Left renal pelvis (tissue), 4 donors: ENCODE data around the gene CMKLR1. TPM values are rescaled to one million over a fixed set of nuclear protein-coding genes. Genes with fewer than 3 reads are reported as not detected.

Experiments
- DNase-seq, 4 donors: peaks; one replicate each; pipeline ENCODE4 v3.0.0-alpha.2; 2013; ENCODE audit warnings: low read depth in 4 of 4, low spot score in 3 of 4
- polyA plus RNA-seq, 4 donors: library from polyadenylated mRNA; unstranded; fragments of 120-200 nt; gene quantifications; one replicate each; pipeline ENCODE4 v1.2.1, GENCODE V29; 2013; ENCODE audit not compliant: insufficient read length in 4 of 4

Gene CMKLR1
- polyA plus RNA-seq, 4 donors = 3.6 to 9.0 (median 6.0) TPM

- no peak for DNase-seq
Measured at GRCh38 chr12:108337235-108338223, 1.6 kb downstream of the CMKLR1 start.

- DNase-seq = no peak
Measured at GRCh38 chr12:108335349-108336119, 3.6 kb downstream of the CMKLR1 start.

DNA sequence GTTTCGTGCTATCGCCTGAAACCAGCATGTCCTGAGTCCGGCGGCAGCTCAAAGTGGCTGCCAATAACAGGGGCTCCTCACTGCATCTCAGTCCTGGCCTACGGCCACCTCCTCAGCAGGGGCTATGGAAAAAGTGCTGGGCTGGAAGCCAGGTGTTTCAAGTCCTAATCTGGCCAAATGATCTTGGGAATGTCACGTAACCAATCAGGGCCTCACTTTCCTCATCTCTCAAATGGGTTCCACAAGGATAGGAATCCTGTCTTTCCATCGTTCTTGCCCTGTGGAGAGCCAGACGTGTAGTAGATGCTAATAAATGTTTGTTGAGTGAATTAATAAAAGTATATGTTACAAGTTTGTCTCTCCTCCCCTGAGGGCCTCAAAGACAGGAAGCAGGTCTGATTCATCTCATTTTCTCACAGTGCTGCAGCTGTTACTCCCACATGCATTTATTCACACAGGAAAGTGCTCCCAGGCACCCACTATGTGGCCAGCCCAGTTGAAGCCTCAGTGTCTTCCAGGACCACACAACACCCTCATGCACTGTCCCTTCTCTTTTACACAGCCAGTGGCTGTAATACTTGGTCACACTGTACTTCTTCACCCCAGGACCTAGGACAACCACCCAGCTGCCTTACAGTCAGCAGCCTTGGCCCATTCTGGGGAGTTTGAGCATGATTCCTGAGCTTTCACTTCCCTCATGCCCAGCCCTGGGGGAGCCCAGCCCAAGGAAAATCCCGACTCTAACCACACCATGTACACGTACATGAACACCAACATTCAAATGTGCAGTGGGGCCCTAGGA lies 5.0 kb downstream of the CMKLR1 start:
- no peak for DNase-seq

GRCh38 chr12:108332791-108333382 lies 6.2 kb downstream of the CMKLR1 start:
- no peak for DNase-seq

DNA sequence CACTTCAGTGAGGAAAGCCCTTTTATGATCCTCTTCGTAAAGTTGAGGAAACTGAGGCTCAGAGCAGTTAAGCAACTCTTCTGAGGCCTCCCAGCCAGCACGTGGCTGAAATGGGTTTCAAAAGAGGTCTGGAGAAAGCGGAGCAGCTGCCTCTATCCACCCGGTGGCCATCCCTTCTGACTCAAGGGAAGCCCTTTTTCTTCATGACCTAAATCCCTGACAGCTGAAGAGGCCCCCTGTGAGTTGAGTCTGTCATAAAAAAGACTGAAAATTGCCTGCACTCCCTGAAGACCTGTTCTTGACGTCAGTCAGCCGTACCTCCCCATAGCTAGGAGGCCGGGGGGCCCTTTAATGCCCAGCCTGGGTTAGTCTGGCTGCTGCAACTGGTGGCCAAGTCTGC lies 10.7 kb downstream of the CMKLR1 start:
- no peak for DNase-seq

- DNase-seq = no peak
Measured at GRCh38 chr12:108327621-108328344, 11.3 kb downstream of the CMKLR1 start.

- DNase-seq = no peak
Measured at GRCh38 chr12:108326254-108326750, 12.8 kb downstream of the CMKLR1 start.

DNA sequence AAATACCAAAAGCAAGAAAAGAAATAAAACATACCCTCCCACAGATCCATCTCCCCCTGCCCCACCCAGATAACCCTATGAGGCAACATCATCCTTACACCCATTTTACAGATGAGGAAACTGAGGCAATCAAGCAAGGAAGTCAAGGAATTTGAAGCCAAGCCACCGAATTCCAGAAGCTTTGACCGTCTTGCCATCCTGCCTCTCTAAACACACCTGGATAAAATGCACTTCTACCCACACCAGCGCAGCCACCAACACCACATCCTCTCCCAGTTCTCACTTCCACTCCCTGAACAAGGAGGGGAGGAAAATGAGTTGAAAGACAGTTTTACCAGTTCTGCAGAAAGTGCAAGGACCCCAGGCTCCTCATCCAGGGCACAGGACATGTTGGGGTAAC lies 13.6 kb downstream of the CMKLR1 start:
- no peak for DNase-seq

GRCh38 chr12:108325018-108325358 lies 14.1 kb downstream of the CMKLR1 start:
- no peak for DNase-seq

- DNase-seq = no peak
Measured at GRCh38 chr12:108324351-108325017, 14.6 kb downstream of the CMKLR1 start.

GRCh38 chr12:108323581-108323980 lies 15.5 kb downstream of the CMKLR1 start:
- no peak for DNase-seq

DNA sequence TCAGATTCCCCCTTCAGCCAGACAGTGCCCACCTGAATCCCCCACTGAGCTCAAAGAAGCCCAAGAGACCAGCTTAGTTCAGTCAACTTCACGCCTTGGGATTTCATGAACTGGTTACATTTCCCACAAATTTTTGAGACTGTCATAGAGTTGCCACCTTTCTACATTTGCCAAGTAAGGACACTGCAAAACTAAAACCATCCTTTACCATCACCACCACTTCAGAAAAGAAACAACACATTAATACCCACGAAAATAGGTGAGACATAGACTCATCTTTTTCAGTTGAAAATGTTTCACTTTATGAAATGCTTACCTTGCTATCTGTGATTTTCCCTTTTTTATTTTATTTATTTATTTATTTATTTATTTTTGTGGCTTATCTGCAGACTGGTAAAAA lies 16.1 kb downstream of the CMKLR1 start:
- no peak for DNase-seq

DNA sequence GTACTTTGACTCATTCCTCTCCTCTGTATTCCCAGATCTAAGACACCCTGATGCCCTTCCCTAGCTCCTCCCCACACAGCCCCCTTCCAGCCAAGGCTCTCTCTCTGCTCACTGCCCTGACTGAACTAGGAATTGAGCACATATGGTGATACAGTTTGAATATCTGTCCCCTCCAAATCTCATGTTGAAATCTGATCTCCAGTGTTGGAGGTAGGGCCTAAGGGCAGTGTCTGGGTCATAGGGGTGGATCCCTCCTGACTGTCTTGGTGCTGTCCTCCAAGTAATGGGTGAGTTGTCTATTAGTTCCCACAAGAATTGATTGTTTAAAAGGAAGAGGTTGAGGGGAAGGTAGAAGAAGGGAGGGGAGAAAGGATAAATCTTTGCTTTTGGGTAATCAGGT lies 17.4 kb downstream of the CMKLR1 start:
- DNase-seq = no peak

DNA sequence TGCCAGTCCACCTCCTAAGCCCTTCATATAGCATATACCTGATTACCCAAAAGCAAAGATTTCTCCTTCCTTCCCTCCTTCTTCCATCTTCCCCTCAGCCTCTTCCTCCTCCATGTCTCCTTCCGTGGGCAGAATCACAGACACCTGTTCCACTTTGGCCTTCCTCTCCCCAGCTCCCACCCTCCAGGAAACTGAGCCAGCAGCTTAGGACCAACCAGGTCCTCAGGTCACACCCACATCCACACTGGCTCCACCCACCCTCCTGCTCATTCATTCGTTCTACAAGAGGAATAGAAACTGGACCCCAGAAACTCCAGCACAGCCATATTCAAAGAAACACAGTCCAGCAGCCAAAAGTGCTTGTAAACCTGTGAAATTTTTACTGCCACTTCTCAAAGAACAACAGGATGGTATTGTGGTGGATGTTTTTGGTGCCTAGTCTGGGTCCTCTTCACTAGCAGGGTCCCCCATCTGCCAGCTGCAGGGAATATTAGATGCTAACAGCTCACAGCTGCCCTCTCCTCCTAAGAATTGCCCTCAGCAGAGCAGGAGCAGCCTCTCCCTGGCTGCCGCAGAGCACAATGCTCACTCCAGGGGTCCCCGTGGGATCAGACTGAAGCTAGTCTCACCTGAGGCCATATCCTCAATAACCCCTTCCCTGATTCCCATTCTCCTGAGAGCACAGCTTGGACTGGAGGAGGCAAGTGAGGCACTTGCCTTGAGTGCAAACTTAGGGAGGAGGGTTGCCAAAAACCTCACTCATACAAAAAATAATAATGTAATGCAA lies 18.4 kb downstream of the CMKLR1 start:
- DNase-seq = no peak

DNA sequence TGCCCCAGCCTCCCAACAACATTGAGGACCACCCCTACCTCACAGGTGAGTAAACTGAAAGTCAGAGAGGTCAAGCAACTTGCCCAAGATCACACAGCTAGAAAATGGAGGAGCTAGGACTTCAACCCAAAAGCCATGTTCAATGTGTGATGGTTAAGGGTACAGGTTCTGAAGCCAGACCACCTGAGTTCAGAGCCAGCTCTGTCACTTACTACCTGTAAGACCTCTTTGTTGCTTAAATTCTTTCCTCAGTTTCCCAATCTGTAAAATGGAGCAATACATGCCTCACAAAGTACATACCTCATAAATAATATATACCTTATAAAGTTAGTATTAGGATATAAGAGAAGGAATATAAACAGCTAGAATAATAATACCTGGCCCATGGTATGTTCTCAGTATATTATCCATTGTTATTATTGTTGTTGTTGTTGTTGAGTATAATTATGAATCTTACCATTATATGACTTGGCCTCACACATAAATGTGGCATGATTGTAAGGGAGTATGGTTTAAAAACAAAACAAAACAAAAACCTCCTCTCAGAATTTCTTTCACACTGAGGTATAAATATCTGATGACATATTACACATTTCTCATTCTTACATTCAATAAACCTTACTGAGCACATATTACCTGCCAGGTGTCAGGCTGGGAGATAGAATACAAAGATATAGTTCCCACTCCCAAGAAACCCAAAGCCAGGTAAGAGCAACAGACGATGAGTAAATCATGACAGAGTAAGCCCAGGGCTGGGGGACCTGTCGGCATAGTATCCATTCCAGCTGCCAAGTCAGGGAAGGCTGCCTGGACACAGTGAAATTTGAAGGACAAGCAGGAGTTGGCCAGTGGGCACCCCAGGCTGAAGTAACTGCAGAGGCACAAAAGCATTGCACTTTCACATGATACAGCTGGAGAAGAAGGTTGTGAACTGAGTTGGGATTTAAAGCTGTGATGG lies 19.6 kb downstream of the CMKLR1 start:
- no peak for DNase-seq

- no peak for DNase-seq
Measured at GRCh38 chr12:108318472-108319275, 20.4 kb downstream of the CMKLR1 start.
